ENCODE measurements around the gene CCDC80. TPM values are rescaled to one million over a fixed set of nuclear protein-coding genes. Genes with fewer than 3 reads are reported as not detected.

CCDC80 gene
- total RNA-seq, 4 donors from 2014 or later, result 29.7 to 207 (median 120) TPM

- TF ChIP-seq POLR2A (IDR thresholded peaks at IDR 0.05), result no peak
- no peak for TF ChIP-seq CTCF (IDR thresholded peaks at IDR 0.05)
- no peak for DNase-seq
- no peak overlapping the region for H3K27ac ChIP-seq
- H3K9me3 ChIP-seq, result no peaks in the 10 kb centered on the region
- no peaks in the 10 kb centered on the region for H3K27me3 ChIP-seq
- intact Hi-C loops (cut with DNase I; ENCODE audit: low total_unique reads), result no loop called here
- no peak overlapping the region for H3K4me3 ChIP-seq
- no peaks in the 10 kb centered on the region for H3K4me1 ChIP-seq
- H3K36me3 ChIP-seq, result no peaks in the 10 kb centered on the region
These were observed 40.9 kb upstream of the CCDC80 start for GRCh38 chr3:112681822-112682325.

GRCh38 chr3:112676659-112677234, 35.8 kb upstream of the CCDC80 start:
- Histone ChIP-seq H3K27ac (peak overlapping the region; percentile 51 to 75), H3K9me3 (no peaks in the 10 kb centered on the region), H3K4me1 (no peaks in the 10 kb centered on the region), H3K36me3 (no peaks in the 10 kb centered on the region), H3K27me3 (no peaks in the 10 kb centered on the region), H3K4me3 (no peak overlapping the region)
- intact Hi-C loops (cut with DNase I; ENCODE audit: low total_unique reads), result no loop called here
- TF ChIP-seq CTCF (IDR thresholded peaks at IDR 0.05) (no peak), POLR2A (IDR thresholded peaks at IDR 0.05) (no peak)
- DNase-seq, result peak; percentile 58 to 83

- H3K36me3 ChIP-seq, result no peaks in the 10 kb centered on the region
- H3K27me3 ChIP-seq, result no peaks in the 10 kb centered on the region
- H3K4me1 ChIP-seq, result no peaks in the 10 kb centered on the region
- peak overlapping the region; percentile 51 to 75 for H3K27ac ChIP-seq
- no peak for DNase-seq
- H3K9me3 ChIP-seq, result no peaks in the 10 kb centered on the region
- H3K4me3 ChIP-seq, result no peak overlapping the region
- intact Hi-C loops (cut with DNase I; ENCODE audit: low total_unique reads), result no loop called here
- TF ChIP-seq POLR2A (IDR thresholded peaks at IDR 0.05) (no peak), CTCF (IDR thresholded peaks at IDR 0.05) (no peak)
These were observed 35.1 kb upstream of the CCDC80 start for GRCh38 chr3:112675943-112676535.

GRCh38 chr3:112675349-112675748, 34.4 kb upstream of the CCDC80 start:
- H3K27ac ChIP-seq, result peak overlapping the region; percentile 26 to 75

More at GRCh38 chr3:112675349-112675748, 34.4 kb upstream of the CCDC80 start:
- Histone ChIP-seq H3K27me3 (no peaks in the 10 kb centered on the region), H3K4me3 (no peak overlapping the region), H3K4me1 (no peaks in the 10 kb centered on the region), H3K36me3 (no peaks in the 10 kb centered on the region), H3K9me3 (no peaks in the 10 kb centered on the region)
- TF ChIP-seq POLR2A (IDR thresholded peaks at IDR 0.05) (no peak), CTCF (IDR thresholded peaks at IDR 0.05) (no peak)
- intact Hi-C loops (cut with DNase I; ENCODE audit: low total_unique reads), result no loop called here
- peak; percentile 31 to 61 for DNase-seq
